ENCODE results near the gene AUNIP.

Gene AUNIP

GRCh38 chr1:25807480-25808390 is 51.5 kb downstream of the AUNIP start:
- no peak for DNase-seq

DNA sequence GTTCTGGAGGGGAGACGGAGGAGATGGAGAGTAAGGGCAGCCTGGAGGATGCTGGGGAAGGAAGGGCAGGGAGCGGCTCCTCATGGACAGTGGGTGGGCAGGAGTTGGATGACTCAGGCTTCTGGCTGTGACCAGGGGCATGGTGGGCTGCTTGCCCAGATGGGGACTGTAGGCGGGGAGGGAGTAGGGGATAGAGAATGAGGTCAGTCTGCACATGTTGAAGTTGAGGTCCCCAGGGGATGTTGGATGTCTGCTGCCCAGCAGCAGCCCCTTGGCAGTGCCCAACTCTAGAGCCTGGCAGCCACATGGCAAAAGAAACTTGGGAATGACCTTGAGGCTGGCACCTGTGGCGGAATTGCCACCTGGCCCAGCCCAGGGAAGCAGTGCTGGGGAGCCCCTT is 52.8 kb downstream of the AUNIP start:
- DNase-seq, result no peak

GRCh38 chr1:25805863-25806225 is 53.4 kb downstream of the AUNIP start:
- no peak for DNase-seq

GRCh38 chr1:25804964-25805862 is 54.0 kb downstream of the AUNIP start:
- no peak for DNase-seq

DNA sequence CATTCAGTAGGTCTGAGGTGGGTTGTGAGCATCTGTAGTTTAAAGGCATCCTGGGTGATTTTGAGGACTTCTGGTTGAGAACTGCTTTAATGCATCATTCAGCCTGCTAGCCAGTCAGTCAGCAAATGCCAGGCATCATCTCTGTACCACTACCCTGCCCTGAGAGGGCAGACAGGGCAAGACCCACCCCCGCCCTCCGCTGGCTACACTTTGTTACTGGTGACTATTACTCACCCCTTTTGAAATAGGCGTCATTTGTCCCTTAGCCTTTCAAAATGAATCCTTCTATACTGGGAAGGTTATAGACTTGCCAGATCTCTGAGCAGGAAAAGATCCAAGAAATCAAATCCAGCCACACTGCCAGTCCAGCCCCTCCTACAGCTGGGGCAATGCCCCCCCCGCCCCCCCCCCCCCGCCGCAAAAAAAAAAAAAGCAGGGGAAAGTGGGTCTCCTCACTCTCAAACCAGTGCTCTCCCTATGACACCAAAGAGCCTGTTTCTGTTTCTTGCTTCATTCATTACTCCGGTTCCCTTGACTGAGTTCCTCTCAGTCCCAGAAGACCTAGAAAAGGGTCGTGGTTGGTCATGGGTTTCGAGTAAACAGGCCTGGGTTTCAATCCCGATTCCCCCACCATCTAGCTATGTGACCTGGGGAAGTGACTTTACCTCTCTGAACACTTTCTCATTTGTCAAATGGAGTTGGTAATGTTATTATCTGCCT is 54.9 kb downstream of the AUNIP start:
- no peak for DNase-seq

DNA sequence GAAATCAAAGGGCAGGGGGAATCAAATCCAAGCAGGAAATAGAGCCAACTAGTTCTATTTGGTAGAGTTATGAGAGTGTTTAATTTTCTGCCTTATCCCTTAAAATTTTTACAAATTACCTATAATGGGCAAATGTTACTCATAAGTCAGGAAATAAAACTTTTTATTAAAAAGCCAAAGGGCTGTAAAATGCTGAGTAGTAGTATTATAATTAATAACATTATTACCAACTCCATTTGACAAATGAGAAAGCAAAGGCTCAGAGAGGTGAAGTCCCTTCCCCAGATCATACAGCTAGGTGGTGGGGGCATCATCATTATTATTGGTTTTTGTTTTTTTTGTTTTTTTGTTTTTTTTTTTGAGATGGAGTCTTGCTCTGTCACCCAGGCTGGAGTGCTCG is 55.9 kb downstream of the AUNIP start:
- DNase-seq, result no peak

- no peak for DNase-seq
Measured at GRCh38 chr1:25802915-25803314, 56.3 kb downstream of the AUNIP start.

- no peak for DNase-seq
Measured at GRCh38 chr1:25800703-25801377, 58.4 kb downstream of the AUNIP start.

- DNase-seq, result no peak
Measured at GRCh38 chr1:25799935-25800702, 59.1 kb downstream of the AUNIP start, which contains the start of gene SELENON. Gene SELENON, plus strand, starts transcription at chr1:25800193. Its CDS starts 38 bp downstream, at chr1:25800231.

- no peak for DNase-seq
Measured at GRCh38 chr1:25799352-25799934, 59.8 kb downstream of the AUNIP start.

DNA sequence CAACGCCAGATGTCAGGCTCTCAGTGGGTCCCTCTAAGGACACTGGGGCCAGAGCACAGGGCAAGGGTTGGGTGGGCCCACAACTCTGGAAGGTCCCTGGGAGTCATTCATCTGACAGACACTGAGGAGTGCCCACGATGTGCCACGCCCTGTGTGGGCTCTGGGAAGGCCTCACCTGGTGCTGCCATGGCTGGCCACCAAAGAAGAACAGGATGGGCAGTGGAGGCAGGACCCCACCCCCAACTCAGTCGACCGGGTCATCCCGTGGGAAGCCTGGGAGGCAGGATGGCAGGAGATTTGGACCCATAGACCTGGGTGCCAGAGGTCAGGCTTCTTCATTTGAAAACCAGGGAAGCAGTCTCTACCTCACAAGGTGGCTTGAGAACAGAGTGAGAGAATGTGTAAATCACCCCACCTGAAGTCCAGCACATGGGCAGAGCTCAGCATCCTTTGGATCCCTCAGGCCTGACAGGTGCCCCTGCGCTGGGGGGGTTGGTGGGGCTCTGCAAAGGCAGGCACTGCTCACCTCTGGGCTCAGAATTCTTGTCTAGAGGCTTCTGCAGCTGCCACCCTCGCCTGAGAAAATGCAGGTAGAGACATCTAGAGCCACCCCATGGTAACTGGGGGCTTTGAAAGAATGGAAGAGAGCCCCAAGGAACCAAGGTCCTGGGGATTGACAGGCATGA is 60.4 kb downstream of the AUNIP start:
- DNase-seq, result no peak

- DNase-seq, result no peak
Measured at GRCh38 chr1:25797939-25798338, 61.3 kb downstream of the AUNIP start.

DNA sequence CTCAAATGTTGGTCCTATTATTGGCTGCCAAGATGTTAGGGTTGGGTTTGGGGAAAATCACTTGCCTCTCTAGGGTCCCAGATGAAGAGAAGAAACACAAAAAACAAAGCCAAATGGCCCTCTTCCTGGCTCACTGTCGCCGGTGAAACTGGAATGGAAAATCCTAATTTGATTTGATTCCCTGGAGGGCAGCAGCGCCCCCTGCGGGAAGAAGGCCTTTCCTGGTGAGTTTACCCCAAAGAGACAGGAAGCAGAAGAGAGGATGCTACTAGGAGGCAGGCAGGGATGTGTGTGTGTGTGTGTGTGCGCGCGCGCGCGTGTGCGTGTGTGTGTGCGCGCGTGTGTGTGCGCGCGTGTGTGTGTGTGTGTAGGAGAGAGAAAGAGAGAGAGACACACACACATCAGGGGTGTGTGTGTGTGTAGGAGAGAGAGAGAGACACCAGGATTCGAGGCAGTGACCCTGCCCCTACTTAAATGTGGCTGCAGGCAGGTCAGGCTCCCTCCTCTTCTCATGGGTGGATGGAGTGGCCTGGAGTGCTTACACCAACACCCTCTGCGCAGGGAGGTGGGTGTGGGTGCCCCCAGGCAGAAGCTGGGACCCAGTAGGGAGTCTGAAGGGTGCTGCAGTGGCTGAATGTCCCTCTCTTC is 62.3 kb downstream of the AUNIP start:
- peak; percentile 80 for DNase-seq

- DNase-seq, result no peak
Measured at GRCh38 chr1:25795946-25796810, 63.1 kb downstream of the AUNIP start.

GRCh38 chr1:25795211-25795610 is 64.0 kb downstream of the AUNIP start:
- no peak for DNase-seq

- DNase-seq, result no peak
Measured at GRCh38 chr1:25794325-25794724, 64.9 kb downstream of the AUNIP start.

DNA sequence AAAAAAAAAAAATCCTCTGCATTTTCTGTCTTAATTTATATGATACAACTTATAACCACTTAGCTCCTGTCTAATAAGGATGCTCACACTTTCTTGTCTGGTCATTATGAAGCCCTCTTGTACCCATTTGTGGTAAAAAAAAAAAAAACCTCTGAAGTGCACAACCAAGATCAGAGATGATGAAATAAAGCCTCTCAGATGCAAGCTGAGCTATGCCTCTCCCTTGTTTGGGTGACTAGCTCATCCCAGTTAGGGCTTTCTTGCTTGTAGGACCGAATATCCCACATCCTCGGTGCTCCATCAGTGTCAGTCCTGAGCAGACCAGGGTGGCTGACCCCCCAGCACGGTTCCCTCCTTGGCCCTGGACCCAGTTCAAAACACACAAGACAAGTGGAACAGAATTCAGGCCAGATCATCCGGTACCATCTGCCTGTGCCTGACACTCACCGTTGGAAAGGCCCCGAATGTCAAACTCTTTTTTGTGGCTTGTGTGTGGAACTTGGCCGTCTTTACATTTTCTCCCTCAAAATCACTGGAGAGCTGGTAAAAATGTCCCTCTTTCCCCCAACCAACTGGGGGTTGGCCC is 65.6 kb downstream of the AUNIP start:
- DNase-seq, result no peak

DNA sequence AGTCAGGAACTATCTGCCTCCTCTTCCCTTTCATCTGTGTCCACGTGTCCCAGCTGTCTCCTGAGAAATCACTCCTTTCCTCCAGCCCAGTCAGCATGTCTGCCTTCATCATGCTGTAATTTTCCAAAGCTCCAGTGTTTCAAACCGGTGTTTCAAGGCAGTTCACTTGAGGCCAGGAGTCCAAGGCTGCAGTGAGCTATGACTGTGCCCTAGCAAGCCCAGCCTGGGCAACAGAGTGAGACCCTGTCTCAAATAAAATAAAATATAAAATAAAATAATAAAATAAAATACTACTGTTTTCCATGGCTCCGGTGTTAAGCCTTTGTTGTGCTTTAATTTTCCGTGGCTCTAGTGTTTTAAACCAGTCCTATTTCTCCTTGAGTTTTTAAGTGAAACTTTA is 67.1 kb downstream of the AUNIP start:
- no peak for DNase-seq

- no peak for DNase-seq
Measured at GRCh38 chr1:25790472-25790871, 68.8 kb downstream of the AUNIP start.

Data from central memory CD4-positive, alpha-beta T cell (primary cell).